GM18507 (cell line): Measurements from ENCODE around the gene PLCXD1.

Source experiments
- DNase-seq: peaks from one replicate; pipeline ENCODE4 v3.0.0; 2011; ENCODE audit warnings: low read depth; ENCODE audit not compliant: insufficient read length; ENCODE audit errors: extremely low spot score
- FAIRE-seq: peaks from 2 replicates; lab custom pipeline; 2011; peaks lifted over from hg19 to GRCh38; lab: Jason Lieb, UNC

Gene PLCXD1

DNA sequence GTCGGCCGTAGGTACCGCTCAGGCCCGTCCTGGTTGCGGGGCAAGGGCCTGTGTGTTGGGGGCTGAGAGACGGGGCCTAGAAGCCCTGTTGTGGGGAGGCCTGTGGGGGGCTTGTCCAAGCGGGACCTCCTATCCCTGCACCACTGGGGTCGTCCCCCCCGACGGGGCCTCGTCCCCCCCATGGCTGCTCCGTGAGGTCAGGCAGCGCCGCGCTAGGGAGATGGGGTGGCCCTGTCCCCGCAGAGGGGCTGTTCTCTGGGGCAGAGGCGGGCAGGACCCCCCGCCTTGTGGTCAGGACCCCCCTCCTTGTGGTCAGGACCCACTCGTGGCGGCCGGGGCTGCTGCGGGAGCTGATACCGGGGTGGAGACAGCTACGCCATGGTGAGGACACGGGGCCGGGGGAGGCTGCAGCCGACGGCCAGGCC, 49.6 kb downstream of the PLCXD1 start:
- DNase-seq: no peak
- FAIRE-seq: no peak

DNA sequence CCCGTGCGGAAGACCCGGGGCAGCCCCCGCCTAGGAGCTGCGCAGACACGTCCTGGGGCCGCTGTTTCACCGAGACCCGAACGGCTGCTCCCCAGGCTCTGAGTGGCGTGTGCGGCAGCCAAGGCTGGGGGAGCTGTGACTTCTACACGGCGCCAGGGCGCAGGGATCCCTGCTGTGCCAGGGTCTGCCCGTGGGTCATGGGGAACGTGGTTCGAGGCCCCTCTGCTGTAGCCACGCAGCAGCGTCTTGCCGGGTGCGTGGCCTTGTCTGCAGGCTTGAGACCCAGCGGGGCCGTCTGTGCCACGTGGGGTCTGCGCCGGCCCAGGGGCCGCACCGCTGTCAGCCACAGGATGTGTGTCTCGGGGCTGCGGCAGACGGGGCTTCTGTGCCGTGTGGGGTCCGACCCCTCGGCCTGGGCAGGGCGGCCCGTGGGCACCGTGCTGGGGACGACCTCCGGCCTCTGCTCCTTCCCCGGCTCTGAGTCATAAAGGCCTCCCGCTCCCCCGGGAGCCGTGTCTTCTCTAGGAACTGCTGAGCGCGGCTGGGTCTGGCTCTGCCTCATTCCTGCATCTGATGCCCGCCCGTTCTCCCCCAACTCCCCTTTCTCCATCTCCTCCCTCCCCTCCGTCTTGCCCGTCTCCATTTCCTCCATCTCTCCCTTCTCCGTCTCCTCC, 50.1 kb downstream of the PLCXD1 start:
- FAIRE-seq (no peak), DNase-seq (no peak)

- DNase-seq: no peak
- FAIRE-seq: no peak
Observed at GRCh38 chrX:331825-332495, 50.8 kb downstream of the PLCXD1 start.

GRCh38 chrX:332496-332860, 51.3 kb downstream of the PLCXD1 start:
- no peak for FAIRE-seq

GRCh38 chrX:332916-333610, 51.9 kb downstream of the PLCXD1 start:
- no peak for FAIRE-seq

More at GRCh38 chrX:332496-332860, 51.3 kb downstream of the PLCXD1 start:
- DNase-seq: no peak

GRCh38 chrX:333611-334311, 52.6 kb downstream of the PLCXD1 start:
- DNase-seq: no peak
- no peak for FAIRE-seq

More at GRCh38 chrX:332916-333610, 51.9 kb downstream of the PLCXD1 start:
- DNase-seq: no peak

- FAIRE-seq (no peak), DNase-seq (no peak)
Observed at GRCh38 chrX:334331-334891, 53.2 kb downstream of the PLCXD1 start.

DNA sequence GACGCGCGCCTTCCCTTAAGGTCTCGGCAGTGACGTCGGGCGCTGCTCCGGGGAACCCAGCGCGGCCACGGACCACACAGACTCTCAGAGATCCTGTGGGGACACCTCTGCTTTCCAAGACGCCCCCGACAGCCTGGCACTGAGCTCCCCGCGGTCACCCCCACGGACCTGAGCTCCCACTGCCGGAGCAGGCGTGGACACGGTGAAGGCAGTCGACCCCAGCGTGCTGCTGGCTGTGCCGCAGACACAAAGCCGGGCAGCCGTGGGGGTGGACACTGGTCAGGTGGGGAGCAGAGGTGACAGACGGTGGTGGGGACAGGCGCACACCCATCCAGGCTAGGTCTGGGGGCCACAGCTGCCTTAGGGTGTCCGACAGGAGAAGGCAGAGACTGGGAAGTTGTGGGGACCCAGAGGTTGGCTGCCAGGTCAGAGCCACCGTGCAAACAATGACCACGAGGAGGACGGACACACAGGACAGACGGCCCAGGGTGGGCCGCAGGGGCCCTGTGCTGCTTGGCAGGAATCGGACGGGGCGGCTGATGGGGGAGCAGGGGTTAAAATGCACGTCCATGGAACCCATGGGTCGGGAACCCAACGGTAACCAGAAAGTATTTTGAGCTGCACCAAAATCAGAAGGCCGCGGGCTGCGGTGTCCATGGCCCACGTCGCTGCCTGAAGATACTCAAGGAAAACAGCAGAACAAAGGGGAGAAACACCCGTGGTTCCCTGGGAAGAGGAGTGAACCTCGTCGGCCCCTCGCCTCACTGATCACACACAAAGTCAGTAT, 54.0 kb downstream of the PLCXD1 start:
- FAIRE-seq (no peak), DNase-seq (no peak)

GRCh38 chrX:335758-336155, 54.6 kb downstream of the PLCXD1 start:
- no peak for FAIRE-seq

GRCh38 chrX:336227-336626, 55.0 kb downstream of the PLCXD1 start:
- FAIRE-seq (no peak), DNase-seq (no peak)

More at GRCh38 chrX:335758-336155, 54.6 kb downstream of the PLCXD1 start:
- DNase-seq: no peak

DNA sequence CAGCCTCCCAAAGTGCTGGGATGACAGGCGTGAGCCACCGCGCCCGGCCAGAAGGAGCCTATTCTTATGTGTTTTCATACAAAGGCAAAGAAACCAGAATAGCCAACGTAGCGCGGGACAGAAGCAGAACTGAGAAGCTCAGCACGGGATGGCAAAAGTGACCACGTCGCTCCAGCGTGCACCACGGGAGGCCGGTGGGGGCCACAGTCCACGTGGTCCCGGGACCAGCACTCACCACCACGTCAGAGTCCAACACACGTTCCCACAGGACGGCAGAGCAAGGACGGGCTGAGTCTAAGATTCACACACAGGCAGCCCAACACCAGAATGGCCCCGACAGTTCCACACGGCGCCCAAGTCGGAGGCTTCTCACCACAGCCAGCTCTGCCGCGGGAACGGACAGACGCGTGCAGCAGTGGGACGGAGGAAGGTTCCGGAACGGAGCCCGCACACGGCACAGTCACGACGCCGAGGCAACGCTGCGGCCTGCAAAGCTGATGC, 56.2 kb downstream of the PLCXD1 start:
- FAIRE-seq (no peak), DNase-seq (no peak)

DNA sequence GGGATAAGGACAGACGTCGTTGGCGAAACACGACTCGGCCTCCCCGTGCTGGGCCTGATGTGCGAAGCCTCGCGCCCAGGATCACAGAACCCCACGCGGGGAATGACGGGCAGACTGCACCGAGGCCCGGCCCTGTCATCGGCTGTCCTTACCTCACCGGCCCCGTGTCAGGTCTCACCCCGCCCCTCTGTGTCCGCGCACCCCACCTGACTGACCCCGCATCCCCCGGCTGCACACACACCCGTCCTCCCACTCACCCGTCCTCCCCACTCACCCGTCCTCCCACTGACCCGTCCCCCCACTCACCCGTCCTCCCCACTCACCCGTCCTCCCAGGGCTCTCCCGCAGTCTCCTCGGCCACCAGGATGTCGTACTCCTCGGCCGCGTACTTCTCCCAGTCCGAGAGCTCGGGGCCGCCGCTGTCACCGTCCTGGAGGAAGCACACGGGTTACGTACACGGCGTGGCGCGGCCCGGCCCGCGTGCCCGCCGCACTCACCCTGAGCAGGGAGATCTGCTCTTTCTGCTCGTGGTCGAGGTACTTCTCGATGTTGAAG, 57.2 kb downstream of the PLCXD1 start:
- FAIRE-seq: no peak
- DNase-seq: no peak

DNA sequence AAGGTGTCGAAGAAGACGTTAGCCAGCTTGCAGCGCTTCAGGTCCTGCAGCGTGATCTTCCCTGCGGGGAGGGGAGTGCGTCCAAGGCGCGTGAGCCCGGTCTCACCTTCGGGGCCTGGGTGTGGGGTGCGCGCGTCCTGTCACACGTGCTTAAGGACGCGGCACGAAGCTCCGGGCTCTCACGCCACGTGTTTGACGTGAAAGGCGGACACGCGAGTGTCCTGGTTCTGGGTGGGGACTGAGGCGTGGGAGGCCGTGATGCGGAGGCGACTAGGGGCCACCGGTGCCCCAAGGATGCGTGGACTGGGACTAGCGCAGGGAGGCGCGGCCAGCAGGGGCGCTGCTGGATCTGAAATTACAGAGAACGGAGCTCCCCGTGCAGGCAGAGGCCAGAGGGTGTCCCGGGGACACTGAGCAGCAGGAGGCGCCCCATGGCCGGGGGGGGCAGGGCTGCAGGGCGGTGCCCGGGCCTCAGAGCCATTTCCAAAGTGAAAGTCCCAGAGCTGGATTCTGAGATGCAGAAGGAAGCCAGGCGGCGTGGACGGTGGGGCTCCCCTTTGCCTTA, 57.7 kb downstream of the PLCXD1 start:
- DNase-seq (no peak), FAIRE-seq (no peak)

- no peak for DNase-seq
- no peak for FAIRE-seq
Observed at GRCh38 chrX:340121-340520, 58.9 kb downstream of the PLCXD1 start.

- FAIRE-seq (no peak), DNase-seq (no peak)
Observed at GRCh38 chrX:340641-341423, 59.7 kb downstream of the PLCXD1 start.

DNA sequence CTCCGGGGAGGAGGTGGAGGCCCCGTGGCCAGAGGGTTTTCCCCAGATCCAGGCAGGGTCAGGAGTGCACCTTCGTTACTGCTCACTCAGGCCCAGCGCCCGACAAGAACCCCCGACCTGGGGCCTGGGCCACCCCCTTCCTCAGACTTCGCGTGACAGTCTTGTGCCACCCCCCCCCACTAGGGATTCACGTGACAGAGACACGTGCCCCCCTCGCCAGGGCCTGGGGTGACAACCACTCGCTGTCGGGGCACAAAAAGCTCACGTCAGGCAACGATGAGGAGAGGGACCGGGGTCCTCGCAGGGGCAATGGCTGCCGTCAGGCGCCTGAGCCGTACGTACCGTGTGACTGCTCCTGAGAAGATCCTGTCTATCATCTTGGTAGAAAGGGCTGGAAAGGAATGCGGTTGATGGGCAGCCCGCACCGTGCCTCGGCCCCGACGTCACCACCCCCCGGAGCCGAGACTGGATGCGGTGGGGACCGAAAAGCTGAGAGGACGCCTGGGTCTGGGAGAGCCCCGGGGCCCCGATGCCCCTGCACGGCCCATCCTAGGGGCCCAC, 60.4 kb downstream of the PLCXD1 start:
- DNase-seq (no peak), FAIRE-seq (no peak)

DNA sequence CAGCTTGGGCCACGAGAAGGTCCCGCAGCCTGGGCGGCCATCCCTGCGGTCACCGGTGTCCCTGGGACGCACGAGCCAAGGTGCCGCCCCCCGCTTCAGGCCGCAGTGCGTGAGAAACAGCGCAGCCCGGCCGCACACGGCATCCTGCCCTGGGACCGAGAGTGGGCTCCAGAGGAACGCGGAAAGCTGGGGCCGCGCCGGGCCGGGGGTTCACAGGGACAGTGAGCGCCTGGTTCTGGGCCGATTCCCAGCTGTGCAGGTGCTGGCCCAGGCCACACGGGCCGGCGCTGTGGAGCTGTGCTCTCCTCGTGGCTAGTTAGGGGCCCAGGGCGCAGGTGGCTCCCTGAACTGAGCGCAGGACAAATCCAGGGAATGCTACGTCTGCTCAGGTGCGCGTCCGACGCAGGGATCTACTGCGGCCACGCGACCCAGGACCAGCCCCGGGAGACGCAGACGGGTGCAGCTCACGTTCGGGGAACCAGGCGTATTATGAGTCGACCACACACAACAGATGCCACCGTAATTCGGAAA, 63.3 kb downstream of the PLCXD1 start:
- DNase-seq: no peak

More for the DNA sequence above, 63.3 kb downstream of the PLCXD1 start:
- FAIRE-seq: no peak
